Esophagus muscularis mucosa (tissue), 4 donors: ENCODE data around the gene VMAC. TPM values are rescaled to one million over a fixed set of nuclear protein-coding genes. Genes with fewer than 3 reads are reported as not detected.

ENCODE experiments used
- DNase-seq: peaks from one replicate; pipeline ENCODE4 v3.0.0-alpha.2; 2017; ENCODE audit errors: extremely low spot score
- H3K27ac ChIP-seq, 4 donors: fragments of 200-600 bp; sonication (generic); replicated peaks in 1 of 4; 1 replicate in 3 of 4; 2 replicates in 1 of 4; pipeline ENCODE4 v1.5.1; 2016 to 2019; ENCODE audit warnings: mild to moderate bottlenecking in 1 of 4
- H3K27me3 ChIP-seq, 4 donors: fragments of 200-600 bp; sonication (generic); one replicate each; pipeline versions ENCODE4 v1.5.1 to v1.6.0; 2016 to 2019
- H3K36me3 ChIP-seq, 4 donors: fragments of 200-600 bp; sonication (generic); one replicate each; pipeline ENCODE4 v1.5.1; 2016 to 2019
- H3K4me1 ChIP-seq, 4 donors: fragments of 200-600 bp; sonication (generic); one replicate each; pipeline ENCODE4 v1.5.1; 2016 to 2019
- H3K4me3 ChIP-seq, 4 donors: fragments of 200-600 bp; sonication (generic); 1 replicate in 2 of 4; 2 replicates in 2 of 4; pipeline ENCODE4 v1.5.1; 2016 to 2019; ENCODE audit warnings: mild to moderate bottlenecking in 4 of 4, moderate library complexity in 1 of 4
- H3K9me3 ChIP-seq, 4 donors: fragments of 200-600 bp; sonication (generic); 1 replicate in 3 of 4; 2 replicates in 1 of 4; pipeline ENCODE4 v1.5.1; 2016 to 2019
- CTCF ChIP-seq, 3 experiments: fragments of 200-600 bp in 2 of 3; fragments of 450-650 bp in 1 of 3; sonication (generic) in 2 of 3; IDR thresholded peaks; one replicate each; pipeline ENCODE4 v1.5.1; 2017 to 2019; ENCODE audit warnings: antibody characterized with exemption in 3 of 3, mild to moderate bottlenecking in 2 of 3, moderate library complexity in 1 of 3
- EP300 ChIP-seq: sonication (generic); formaldehyde crosslinking; IDR thresholded peaks from one replicate; pipeline ENCODE4 v1.6.1; 2017; ENCODE audit warnings: antibody characterized with exemption
- POLR2A ChIP-seq: fragments of 450-650 bp; IDR thresholded peaks from one replicate; pipeline ENCODE4 v1.6.1; 2017; ENCODE audit warnings: antibody characterized with exemption, moderate library complexity, mild to moderate bottlenecking, low read depth
- POLR2AphosphoS5 ChIP-seq, 2 donors: sonication (generic); formaldehyde crosslinking; IDR thresholded peaks; one replicate each; pipeline ENCODE4 v1.6.1; 2017; ENCODE audit warnings: antibody characterized with exemption in 2 of 2
- WGBS: methylation state at CpG from one replicate; pipeline ENCODE4 v1.1.5; 2018; 5-methylcytosine and 5-hydroxymethylcytosine counted together
- intact Hi-C: fragments of 100-400 bp; cut with DNase I; formaldehyde crosslinking; loops from one replicate; pipeline ENCODE4 v1.15.1; 2023
- total RNA-seq, 4 donors: library from RNA; depleted of rRNA; stranded (reverse); fragments of >200 nt; gene quantifications; one replicate each; pipeline versions ENCODE4 v1.1.0 to v1.2.1, GENCODE V29; 2016

VMAC gene
- total RNA-seq, 4 donors from 2014 or later = 5.0 to 12.5 (median 7.6) TPM

DNA sequence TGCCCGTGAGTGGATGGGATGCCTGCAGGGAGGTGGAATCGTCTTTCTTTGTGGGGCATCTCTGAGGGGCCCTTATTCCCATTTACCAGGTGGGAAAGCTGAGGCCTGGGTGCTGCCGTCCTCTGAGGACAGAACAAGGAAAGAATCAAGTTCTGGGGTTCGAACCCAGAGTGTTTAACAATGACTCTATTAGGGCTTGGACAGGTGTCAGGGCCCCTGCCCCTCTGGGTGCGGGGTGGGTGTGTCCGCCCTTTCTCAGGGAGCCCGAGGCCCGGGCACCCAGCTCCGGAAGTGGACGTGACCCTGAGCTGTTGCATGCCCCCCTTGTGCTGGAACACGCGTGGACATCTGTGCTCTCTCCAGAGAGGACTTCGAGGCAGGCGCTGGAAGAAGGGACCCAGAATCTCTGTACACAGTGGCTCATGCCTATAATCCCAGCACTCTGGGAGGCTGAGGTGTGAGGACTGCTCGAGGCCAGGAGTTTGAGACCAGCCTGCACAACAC lies 11.8 kb upstream of the VMAC start:
- WGBS = 56% methylated on average over 7 of the region's 15 CpGs
- peaks cover 24 to 52% (median 41%) of the 10 kb centered on the region in 4 donors for H3K4me1 ChIP-seq
- no peak for DNase-seq

GRCh38 chr19:5893296-5893903 lies 11.3 kb upstream of the VMAC start:
- intact Hi-C loops = loop anchor here (5.0 kb wide), 1 partner anchor 66 kb away; no protein-coding TSS in a partner anchor
- Histone ChIP-seq H3K27ac (peak overlapping the region in 1 of 4 donors; percentile 23), H3K9me3 (no peaks in the 10 kb centered on the region), H3K36me3 (peaks cover 24 to 41% (median 31%) of the 10 kb centered on the region in 4 donors), H3K27me3 (peaks cover 0 to 4% (median 0%) of the 10 kb centered on the region in 4 donors), H3K4me1 (peaks cover 24 to 54% (median 41%) of the 10 kb centered on the region in 4 donors), H3K4me3 (no peak overlapping the region)
- TF ChIP-seq EP300 (no peak), POLR2AphosphoS5 (IDR thresholded peaks at IDR 0.05) (no peak), POLR2A (no peak), CTCF (IDR thresholded peaks at IDR 0.05) (no peak)
- 79% methylated on average over 10 of the region's 13 CpGs for WGBS
- no peak for DNase-seq

More for the DNA sequence above, 11.8 kb upstream of the VMAC start:
- Histone ChIP-seq H3K4me3 (no peak overlapping the region), H3K36me3 (peaks cover 24 to 37% (median 30%) of the 10 kb centered on the region in 4 donors), H3K27me3 (peaks cover 0 to 4% (median 0%) of the 10 kb centered on the region in 4 donors), H3K27ac (peak overlapping the region in 2 of 4 donors; percentile 10 to 79), H3K9me3 (no peaks in the 10 kb centered on the region)
- no peak for TF ChIP-seq POLR2AphosphoS5 (IDR thresholded peaks at IDR 0.05)
- TF ChIP-seq POLR2A = no peak
- TF ChIP-seq CTCF (IDR thresholded peaks at IDR 0.05) = no peak
- TF ChIP-seq EP300 = no peak
- intact Hi-C loops = loop anchor here (1.0 to 5.0 kb wide), 2 partner anchors 66 to 89 kb away; no protein-coding TSS in a partner anchor

GRCh38 chr19:5893907-5894703 lies 10.6 kb upstream of the VMAC start:
- Histone ChIP-seq H3K9me3 (no peaks in the 10 kb centered on the region), H3K4me3 (no peak overlapping the region), H3K36me3 (peaks cover 24 to 45% (median 31%) of the 10 kb centered on the region in 4 donors), H3K4me1 (peaks cover 24 to 52% (median 40%) of the 10 kb centered on the region in 4 donors), H3K27me3 (peaks cover 0 to 4% (median 0%) of the 10 kb centered on the region in 4 donors), H3K27ac (peak overlapping the region in 1 of 4 donors; percentile 23)
- TF ChIP-seq POLR2AphosphoS5 (IDR thresholded peaks at IDR 0.05) (no peak), CTCF (IDR thresholded peaks at IDR 0.05) (no peak), EP300 (no peak), POLR2A (no peak)
- 68% methylated on average over 11 of the region's 28 CpGs for WGBS
- DNase-seq = no peak
- intact Hi-C loops = loop anchor here (5.0 kb wide), 1 partner anchor 67 kb away; no protein-coding TSS in a partner anchor

DNA sequence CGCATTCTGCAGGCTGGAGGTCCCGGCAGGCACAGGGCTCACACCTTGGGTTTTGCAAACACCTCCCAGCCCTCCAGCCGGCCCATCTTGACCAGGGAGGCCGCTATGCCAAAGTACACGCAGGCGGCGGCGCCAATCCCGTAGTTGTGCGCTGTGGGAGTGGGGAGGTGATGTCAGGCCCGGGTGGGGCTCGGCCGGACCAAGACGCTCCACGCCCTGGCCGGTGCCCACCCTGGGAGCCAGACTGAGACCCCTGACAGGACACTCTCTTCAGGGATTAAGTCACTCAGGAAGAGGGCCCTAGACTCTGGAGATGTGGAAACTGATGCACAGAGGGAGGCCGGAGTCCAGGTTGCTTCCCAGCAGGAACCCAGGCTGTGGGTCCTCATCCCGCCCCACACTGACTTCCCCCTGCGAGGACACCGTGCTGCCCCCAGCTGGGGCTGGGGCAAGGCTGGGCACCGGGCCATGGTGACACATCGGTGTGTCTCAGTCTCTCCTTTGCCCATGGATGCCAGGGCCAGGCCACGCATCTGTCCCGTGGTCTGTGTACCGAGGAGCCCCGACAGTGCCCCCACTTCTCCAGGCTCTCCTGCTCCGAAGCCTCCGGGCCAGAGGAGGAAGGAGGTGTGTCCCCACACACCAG lies 9.8 kb upstream of the VMAC start:
- H3K4me3 ChIP-seq = no peak overlapping the region
- no peak for TF ChIP-seq POLR2A
- no peak for TF ChIP-seq EP300
- TF ChIP-seq CTCF (IDR thresholded peaks at IDR 0.05) = no peak
- no peak for TF ChIP-seq POLR2AphosphoS5 (IDR thresholded peaks at IDR 0.05)
- no peak overlapping the region for H3K27ac ChIP-seq
- intact Hi-C loops = loop anchor here (5.0 kb wide), 1 partner anchor 68 kb away; no protein-coding TSS in a partner anchor
- H3K9me3 ChIP-seq = no peaks in the 10 kb centered on the region
- peaks cover 24 to 45% (median 32%) of the 10 kb centered on the region in 4 donors for H3K4me1 ChIP-seq
- peaks cover 0 to 4% (median 0%) of the 10 kb centered on the region in 4 donors for H3K27me3 ChIP-seq
- WGBS = 68% methylated on average over 9 of the region's 28 CpGs
- H3K36me3 ChIP-seq = peaks cover 24 to 48% (median 32%) of the 10 kb centered on the region in 4 donors
- no peak for DNase-seq
